ENCODE measurements around the gene GCK.

GCK gene

GRCh38 chr7:44193011-44193802 is 4.0 kb upstream of the GCK start:
- ChIA-PET POLR2A (no interaction called here), CTCF (no interaction called here)
- DNase-seq (ENCODE audit: extremely low spot score): no peak
- TF ChIP-seq SP1 (IDR thresholded peaks at IDR 0.05) (no peak), L3MBTL2 (conservative IDR thresholded peaks at IDR 0.05) (no peak), ARNT (IDR thresholded peaks at IDR 0.05) (no peak), PKNOX1 (IDR thresholded peaks at IDR 0.05) (no peak), NFRKB (IDR thresholded peaks at IDR 0.05) (no peak)

- DNase-seq (ENCODE audit: extremely low spot score): no peak
- ChIA-PET POLR2A (no interaction called here), CTCF (no interaction called here)
- no peak for TF ChIP-seq SP1 (IDR thresholded peaks at IDR 0.05)
- TF ChIP-seq LEF1 (IDR thresholded peaks at IDR 0.05; ENCODE audit: borderline replicate concordance): no peak
- no peak for TF ChIP-seq TARDBP (IDR thresholded peaks at IDR 0.05)
- TF ChIP-seq FOXA1 (IDR thresholded peaks at IDR 0.05): no peak
- TF ChIP-seq CTBP1 (IDR thresholded peaks at IDR 0.05; ENCODE audit: borderline replicate concordance): no peak
- TF ChIP-seq FOXM1 (IDR thresholded peaks at IDR 0.05; ENCODE audit: borderline replicate concordance): no peak
- TF ChIP-seq FOXK2 (IDR thresholded peaks at IDR 0.05): no peak
Observed at GRCh38 chr7:44191171-44191570, 1.9 kb upstream of the GCK start.

- no peak for DNase-seq (ENCODE audit: extremely low spot score)
- no peak for TF ChIP-seq SP1 (IDR thresholded peaks at IDR 0.05)
- TF ChIP-seq ARNT (IDR thresholded peaks at IDR 0.05): no peak
- no peak for TF ChIP-seq ELF4 (IDR thresholded peaks at IDR 0.05)
- no peak for TF ChIP-seq ZNF384 (IDR thresholded peaks at IDR 0.05)
- no peak for TF ChIP-seq FOXA1 (IDR thresholded peaks at IDR 0.05)
- TF ChIP-seq BHLHE40 (IDR thresholded peaks at IDR 0.05; ENCODE audit: borderline replicate concordance): no peak
- TF ChIP-seq CTBP1 (IDR thresholded peaks at IDR 0.05; ENCODE audit: borderline replicate concordance): no peak
- TF ChIP-seq HDGF (IDR thresholded peaks at IDR 0.05; ENCODE audit: borderline replicate concordance): no peak
- no peak for TF ChIP-seq NFRKB (IDR thresholded peaks at IDR 0.05)
- TF ChIP-seq L3MBTL2 (conservative IDR thresholded peaks at IDR 0.05): no peak
- ChIA-PET POLR2A (interaction anchor here (1.5 kb wide), 1 partner anchor 67 kb away, joined by 3 read pairs; the partner anchor contains the start of gene POLD2), CTCF (no interaction called here)
Observed at GRCh38 chr7:44189993-44190872, 994 bp upstream of the GCK start.

- DNase-seq (ENCODE audit: extremely low spot score): no peak
- TF ChIP-seq NFRKB (IDR thresholded peaks at IDR 0.05): no peak
- no peak for TF ChIP-seq PKNOX1 (IDR thresholded peaks at IDR 0.05)
- TF ChIP-seq CTBP1 (IDR thresholded peaks at IDR 0.05; ENCODE audit: borderline replicate concordance): no peak
- no peak for TF ChIP-seq TARDBP (IDR thresholded peaks at IDR 0.05)
- no peak for TF ChIP-seq SUZ12 (IDR thresholded peaks at IDR 0.05)
- no peak for TF ChIP-seq LEF1 (IDR thresholded peaks at IDR 0.05; ENCODE audit: borderline replicate concordance)
- no peak for TF ChIP-seq HDGF (IDR thresholded peaks at IDR 0.05; ENCODE audit: borderline replicate concordance)
- TF ChIP-seq FOXK2 (IDR thresholded peaks at IDR 0.05): no peak
- TF ChIP-seq ELF4 (IDR thresholded peaks at IDR 0.05): no peak
- no peak for TF ChIP-seq FOXA1 (IDR thresholded peaks at IDR 0.05)
- TF ChIP-seq SP1 (IDR thresholded peaks at IDR 0.05): no peak
- TF ChIP-seq FOXM1 (IDR thresholded peaks at IDR 0.05; ENCODE audit: borderline replicate concordance): no peak
- no peak for TF ChIP-seq ARNT (IDR thresholded peaks at IDR 0.05)
- TF ChIP-seq L3MBTL2 (conservative IDR thresholded peaks at IDR 0.05): no peak
- no peak for TF ChIP-seq ZNF384 (IDR thresholded peaks at IDR 0.05)
- TF ChIP-seq BHLHE40 (IDR thresholded peaks at IDR 0.05; ENCODE audit: borderline replicate concordance): no peak
- ChIA-PET POLR2A (interaction anchor here (1.5 kb wide), 1 partner anchor 65 kb away, joined by 3 read pairs; the partner anchor contains the start of gene POLD2), CTCF (interaction anchor here (1.4 kb wide), 1 partner anchor 8 kb away, joined by 4 read pairs; no protein-coding TSS in a partner anchor)
Observed at GRCh38 chr7:44188480-44189225, 586 bp downstream of the GCK start.

GRCh38 chr7:44187636-44188416 is 1.4 kb downstream of the GCK start:
- ChIA-PET CTCF (interaction anchor here (0.7 to 1.4 kb wide), 2 partner anchors 9 to 115 kb away, joined by 3 to 4 read pairs; no protein-coding TSS in a partner anchor), POLR2A (no interaction called here)
- no peak for DNase-seq (ENCODE audit: extremely low spot score)
- no peak for TF ChIP-seq LEF1 (IDR thresholded peaks at IDR 0.05; ENCODE audit: borderline replicate concordance)
- no peak for TF ChIP-seq HDGF (IDR thresholded peaks at IDR 0.05; ENCODE audit: borderline replicate concordance)
- no peak for TF ChIP-seq ZNF384 (IDR thresholded peaks at IDR 0.05)
- TF ChIP-seq L3MBTL2 (conservative IDR thresholded peaks at IDR 0.05): no peak
- no peak for TF ChIP-seq ELF4 (IDR thresholded peaks at IDR 0.05)
- TF ChIP-seq SUZ12 (IDR thresholded peaks at IDR 0.05): no peak
- no peak for TF ChIP-seq FOXM1 (IDR thresholded peaks at IDR 0.05; ENCODE audit: borderline replicate concordance)
- no peak for TF ChIP-seq CTBP1 (IDR thresholded peaks at IDR 0.05; ENCODE audit: borderline replicate concordance)
- TF ChIP-seq PKNOX1 (IDR thresholded peaks at IDR 0.05): no peak
- no peak for TF ChIP-seq ARNT (IDR thresholded peaks at IDR 0.05)
- no peak for TF ChIP-seq FOXA1 (IDR thresholded peaks at IDR 0.05)
- no peak for TF ChIP-seq FOXK2 (IDR thresholded peaks at IDR 0.05)
- no peak for TF ChIP-seq NFRKB (IDR thresholded peaks at IDR 0.05)
